ENCODE measurements around the gene RBBP4.
"Not testable (repeated sequence)": the region's sequence is repeated elsewhere in the genome, so short reads cannot be mapped to it uniquely, and the experiment has no call there.

The RBBP4 gene

GRCh38 chr1:32695098-32695904 is 44.3 kb downstream of the RBBP4 start:
- DNase-seq, result no peak

GRCh38 chr1:32696041-32696440 is 45.0 kb downstream of the RBBP4 start:
- DNase-seq, result no peak

- DNase-seq, result not testable (repeated sequence)
Measured at GRCh38 chr1:32696996-32697395, 46.0 kb downstream of the RBBP4 start.

- no peak for DNase-seq
Measured at GRCh38 chr1:32701421-32701911, 50.5 kb downstream of the RBBP4 start.

GRCh38 chr1:32701951-32702598 is 51.1 kb downstream of the RBBP4 start:
- no peak for DNase-seq

GRCh38 chr1:32702599-32703478 is 51.8 kb downstream of the RBBP4 start, which contains the start of gene SYNC:
SYNC (minus strand) TSS chr1:32702770; CDS start chr1:32702660, 110 bp downstream.
- no peak for DNase-seq

GRCh38 chr1:32703479-32704291 is 52.7 kb downstream of the RBBP4 start:
- no peak for DNase-seq

GRCh38 chr1:32705516-32705915 is 54.5 kb downstream of the RBBP4 start:
- DNase-seq, result no peak

- no peak for DNase-seq
Measured at GRCh38 chr1:32706491-32706890, 55.5 kb downstream of the RBBP4 start.

GRCh38 chr1:32709075-32709474 is 58.1 kb downstream of the RBBP4 start:
- no peak for DNase-seq

- no peak for DNase-seq
Measured at GRCh38 chr1:32709476-32709875, 58.5 kb downstream of the RBBP4 start.

- DNase-seq, result not testable (repeated sequence)
Measured at GRCh38 chr1:32711221-32711620, 60.2 kb downstream of the RBBP4 start.

GRCh38 chr1:32713081-32713480 is 62.1 kb downstream of the RBBP4 start:
- DNase-seq, result no peak

GRCh38 chr1:32714277-32714676 is 63.3 kb downstream of the RBBP4 start:
- DNase-seq, result no peak

GRCh38 chr1:32715901-32716311 is 64.9 kb downstream of the RBBP4 start:
- no peak for DNase-seq

GRCh38 chr1:32716312-32717148 is 65.5 kb downstream of the RBBP4 start:
- DNase-seq, result peak; percentile 58

GRCh38 chr1:32717503-32717902 is 66.5 kb downstream of the RBBP4 start:
- DNase-seq, result no peak

GRCh38 chr1:32718036-32718435 is 67.0 kb downstream of the RBBP4 start:
- no peak for DNase-seq

- DNase-seq, result no peak
Measured at GRCh38 chr1:32718527-32718926, 67.5 kb downstream of the RBBP4 start.

- DNase-seq, result no peak
Measured at GRCh38 chr1:32719681-32720275, 68.8 kb downstream of the RBBP4 start.
